GM10847 (cell line): ENCODE measurements around the gene EPHA4.

Source experiments
- POLR2A ChIP-seq: IDR thresholded peaks from 2 replicates; pipeline ENCODE4 v1.6.1; 2011; ENCODE audit not compliant: insufficient read length; ENCODE audit errors: extremely low read depth

EPHA4 gene

DNA sequence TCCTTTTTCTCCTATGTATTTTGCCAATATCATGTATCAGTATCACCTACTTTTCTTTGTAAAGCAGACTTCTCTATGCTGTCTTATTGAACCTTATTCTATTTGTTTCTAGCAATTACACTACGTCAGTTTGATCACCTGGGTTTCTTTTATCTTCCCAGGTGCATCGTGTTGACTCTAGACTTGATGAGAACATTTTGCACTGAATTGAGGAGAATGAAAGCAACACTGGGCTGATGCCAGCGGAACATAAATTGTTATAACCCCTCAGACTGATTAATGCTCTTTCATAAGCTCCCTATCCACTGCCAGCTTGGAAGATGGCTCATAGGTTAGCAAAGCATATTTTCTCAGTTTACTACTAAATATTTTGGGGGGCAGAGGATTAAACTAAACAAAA lies 140.6 kb downstream of the EPHA4 start:
- no peak for TF ChIP-seq POLR2A

DNA sequence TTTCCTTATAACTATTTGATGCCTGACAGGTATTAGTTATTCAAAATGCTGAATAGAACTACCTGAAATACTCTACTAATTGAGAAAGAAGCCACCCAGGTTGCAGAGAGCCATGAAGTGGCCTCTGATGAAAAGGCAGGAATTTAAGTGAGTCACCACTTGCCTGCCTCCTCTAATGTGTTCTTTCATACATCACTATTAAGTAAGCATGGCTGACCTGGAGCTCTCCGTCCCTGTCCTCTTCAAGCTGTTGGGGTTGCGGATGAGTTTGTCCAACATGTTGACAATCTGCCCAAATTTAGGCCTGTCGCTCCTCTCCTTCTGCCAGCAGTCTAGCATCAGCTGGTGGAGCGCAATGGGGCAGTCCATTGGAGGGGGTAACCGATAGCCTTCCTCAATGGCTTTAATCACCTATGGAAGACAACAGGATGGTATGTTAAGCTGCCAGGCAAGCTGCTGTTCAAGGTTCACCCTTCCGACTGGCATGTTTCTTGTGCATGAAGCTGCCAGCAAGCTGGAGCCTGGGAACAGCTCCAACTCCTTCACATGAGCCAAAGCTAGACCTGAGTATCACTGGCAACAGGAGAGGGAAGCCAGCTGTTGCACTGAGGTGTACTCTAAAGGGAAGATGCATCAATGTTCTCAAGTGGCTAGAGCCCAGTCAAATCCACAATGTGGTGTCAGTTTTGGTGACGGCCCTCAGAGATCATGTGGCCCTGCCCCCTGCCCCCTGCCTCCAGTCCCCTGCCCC lies 142.2 kb downstream of the EPHA4 start:
- TF ChIP-seq POLR2A, result no peak

DNA sequence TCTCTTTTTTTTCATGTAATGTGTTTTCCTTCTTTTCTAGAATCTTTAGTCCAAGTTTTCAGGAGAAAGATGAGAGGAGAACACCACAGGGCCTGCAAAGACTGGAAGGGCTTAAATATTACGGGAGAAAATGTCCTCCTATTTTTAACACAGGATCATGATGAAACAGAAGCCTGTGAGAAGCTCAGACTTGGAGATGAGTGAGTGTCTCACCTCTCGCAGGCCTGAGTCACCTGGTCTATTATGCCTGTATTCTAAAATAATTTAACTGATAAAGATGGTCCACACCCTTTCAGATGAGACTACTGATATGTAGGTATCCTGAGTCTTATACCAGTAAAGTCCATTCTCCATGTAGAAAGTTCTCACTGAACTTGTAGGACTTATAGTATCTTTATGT lies 143.2 kb downstream of the EPHA4 start:
- TF ChIP-seq POLR2A, result no peak

DNA sequence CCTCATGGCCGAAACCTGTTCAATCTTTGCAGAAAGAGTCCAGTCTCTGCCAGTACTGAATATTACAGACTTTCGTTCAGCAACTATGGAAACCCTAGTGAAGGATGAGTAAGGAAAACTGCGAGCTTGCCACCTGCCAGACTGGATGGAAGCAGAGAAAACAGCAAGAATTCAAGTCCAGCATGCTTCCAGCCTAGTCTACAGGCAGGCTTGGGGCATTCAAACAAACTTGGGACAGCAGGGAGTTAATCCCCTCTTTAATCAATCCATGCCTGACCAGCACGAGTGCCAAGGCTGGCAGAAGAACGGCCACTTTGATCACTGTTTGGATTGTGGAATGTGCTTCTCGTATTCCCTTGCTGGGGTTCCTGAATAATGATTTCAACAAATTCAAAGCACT lies 145.2 kb downstream of the EPHA4 start:
- TF ChIP-seq POLR2A, result no peak

DNA sequence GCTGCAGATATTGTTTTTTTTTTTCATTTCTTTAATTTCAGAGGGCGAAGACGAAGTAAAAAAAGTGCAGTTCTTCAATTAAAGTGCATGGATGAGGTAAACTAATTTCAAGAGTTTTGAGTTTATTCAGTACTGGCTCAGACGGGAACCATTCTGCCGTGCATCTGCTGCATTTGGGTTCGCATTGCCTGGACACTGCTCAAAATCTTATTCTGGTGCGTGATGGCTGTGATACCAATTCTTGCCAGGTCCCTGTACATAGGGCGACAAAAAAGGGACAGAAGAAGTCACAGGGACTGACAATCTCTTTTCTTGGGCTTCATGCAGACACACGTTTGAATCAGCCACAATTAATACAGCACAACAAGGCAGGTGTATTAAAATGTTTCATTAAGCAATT lies 146.2 kb downstream of the EPHA4 start:
- no peak for TF ChIP-seq POLR2A

DNA sequence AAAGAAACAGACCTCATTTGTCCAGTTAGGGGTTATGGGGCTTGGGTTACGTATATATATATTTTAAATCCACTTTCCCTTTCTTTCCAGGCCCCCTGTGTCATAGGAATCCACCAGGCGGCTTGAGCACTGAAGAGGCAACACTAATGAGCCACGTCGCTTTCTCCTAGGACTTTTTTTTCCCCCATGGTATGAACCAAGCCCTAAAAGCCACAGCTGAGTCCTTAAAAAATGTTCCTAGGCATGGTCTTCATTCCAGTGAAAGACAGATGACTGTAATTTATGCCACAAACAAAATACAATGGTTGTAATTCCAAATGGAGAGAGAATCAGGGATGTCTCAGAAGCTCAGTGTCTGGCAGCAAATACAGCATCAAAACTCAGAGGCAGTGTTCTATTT lies 146.8 kb downstream of the EPHA4 start:
- TF ChIP-seq POLR2A, result no peak

DNA sequence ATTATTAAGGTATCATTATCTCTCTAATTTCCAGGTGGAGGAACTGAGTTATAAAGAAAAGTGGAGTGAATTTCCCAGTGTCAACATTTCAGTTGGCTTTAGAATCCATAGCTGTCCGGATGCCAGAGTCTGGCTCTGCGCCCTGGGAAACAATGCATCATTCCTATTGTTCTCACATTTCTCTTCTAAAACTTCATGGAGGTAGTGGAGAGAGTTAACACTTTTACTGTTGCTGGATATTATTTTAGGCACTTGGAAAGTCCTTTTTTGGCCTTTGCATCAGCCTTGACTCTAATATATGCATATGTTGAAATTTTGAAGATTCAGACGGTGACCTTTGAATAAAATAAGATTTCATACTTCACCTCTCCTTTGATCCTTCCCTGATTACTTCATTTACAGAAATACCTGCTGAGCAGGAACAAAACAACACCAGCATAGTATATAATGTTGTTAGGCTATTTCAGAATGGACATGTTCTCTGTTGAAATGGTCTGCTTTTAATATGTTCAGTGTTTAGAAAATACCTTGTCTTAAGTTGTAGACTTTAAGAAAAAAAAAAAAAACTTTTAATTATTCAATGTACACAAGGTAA lies 148.8 kb downstream of the EPHA4 start:
- TF ChIP-seq POLR2A, result no peak

DNA sequence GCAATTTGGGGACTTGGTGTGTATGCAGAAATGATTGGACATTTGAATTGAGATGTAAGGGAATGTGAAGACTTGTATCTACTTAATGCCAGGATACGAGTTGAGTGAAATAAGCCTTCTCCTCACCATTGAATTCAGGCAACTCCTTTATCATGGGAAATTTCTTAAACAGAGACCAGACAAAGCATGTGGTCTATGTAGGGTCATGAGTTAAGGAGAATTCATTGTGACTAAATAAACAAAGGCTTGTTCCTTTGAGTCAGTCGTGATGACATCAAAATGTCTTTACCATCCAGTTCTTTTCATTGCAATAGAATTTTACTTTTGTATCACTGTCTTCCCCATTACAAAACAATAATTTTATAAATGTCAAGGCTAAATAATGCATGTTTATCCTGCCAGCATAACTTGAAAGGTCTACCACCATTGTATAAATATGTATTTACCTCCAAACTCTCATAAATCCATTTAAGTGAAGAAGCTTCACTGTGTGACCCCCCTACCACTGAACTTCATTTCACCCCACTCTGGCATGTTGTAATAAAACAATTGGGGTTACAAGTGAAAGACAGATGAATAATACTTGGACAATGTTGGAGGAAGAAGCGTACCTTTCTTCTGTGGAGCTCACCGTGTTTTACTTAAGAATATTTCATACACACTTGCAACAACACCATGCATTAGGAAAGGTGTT lies 149.4 kb downstream of the EPHA4 start:
- no peak for TF ChIP-seq POLR2A

DNA sequence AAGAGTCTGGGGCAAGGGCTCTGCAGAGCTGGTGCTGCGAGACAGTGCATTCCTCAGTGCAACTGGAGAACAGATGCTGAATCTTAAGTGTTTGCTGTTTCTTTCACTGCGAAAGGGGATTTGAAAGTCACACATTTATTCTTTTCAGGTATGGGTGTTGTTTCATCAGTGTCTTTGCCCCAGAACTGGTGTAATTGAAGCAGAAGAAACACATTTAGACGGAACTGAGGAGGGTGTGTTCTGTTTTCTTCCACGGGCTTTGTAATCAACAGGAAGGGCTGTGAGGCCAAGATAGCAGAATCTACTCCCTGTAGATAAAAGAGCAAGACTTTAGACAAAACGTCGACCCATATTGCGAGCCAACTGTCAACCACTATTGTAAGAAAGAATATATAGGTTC lies 151.9 kb downstream of the EPHA4 start:
- no peak for TF ChIP-seq POLR2A

DNA sequence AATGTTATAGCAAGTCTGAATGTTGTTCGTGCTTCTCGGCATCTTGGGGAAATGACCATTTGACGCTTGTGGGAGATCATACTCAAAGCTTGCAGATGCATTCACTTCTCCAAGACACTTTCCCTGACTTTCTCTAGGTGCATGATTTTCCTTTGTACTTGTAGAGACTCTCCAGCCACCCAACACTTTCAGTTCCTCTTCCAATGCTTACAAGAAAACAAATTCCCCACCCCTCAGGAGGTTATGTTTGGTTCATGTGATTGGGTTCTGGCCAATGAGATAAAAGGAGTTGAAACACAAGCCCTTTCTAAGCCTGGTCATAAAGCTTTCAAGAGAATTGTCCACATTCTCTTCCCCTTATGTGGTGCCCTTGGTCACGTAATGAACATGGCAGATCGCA lies 156.3 kb downstream of the EPHA4 start:
- no peak for TF ChIP-seq POLR2A

DNA sequence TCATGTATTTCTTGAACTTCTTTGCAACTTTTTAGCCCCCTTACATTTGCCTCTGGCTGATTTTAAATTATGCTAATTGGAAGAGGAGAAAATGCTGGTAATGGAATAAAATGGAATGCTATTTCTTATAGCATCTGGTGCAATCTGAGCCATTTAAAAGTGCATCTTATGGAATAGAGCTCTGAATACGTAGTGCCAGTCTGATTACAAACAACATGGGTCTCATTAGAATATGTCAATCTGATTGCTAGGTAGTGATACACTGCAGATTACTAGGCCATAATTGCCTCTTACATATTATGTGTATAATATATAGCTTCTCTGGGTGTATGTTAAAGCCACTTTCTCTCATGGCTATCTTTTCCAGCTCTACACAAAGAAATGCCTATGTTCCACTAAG lies 159.1 kb downstream of the EPHA4 start:
- no peak for TF ChIP-seq POLR2A

DNA sequence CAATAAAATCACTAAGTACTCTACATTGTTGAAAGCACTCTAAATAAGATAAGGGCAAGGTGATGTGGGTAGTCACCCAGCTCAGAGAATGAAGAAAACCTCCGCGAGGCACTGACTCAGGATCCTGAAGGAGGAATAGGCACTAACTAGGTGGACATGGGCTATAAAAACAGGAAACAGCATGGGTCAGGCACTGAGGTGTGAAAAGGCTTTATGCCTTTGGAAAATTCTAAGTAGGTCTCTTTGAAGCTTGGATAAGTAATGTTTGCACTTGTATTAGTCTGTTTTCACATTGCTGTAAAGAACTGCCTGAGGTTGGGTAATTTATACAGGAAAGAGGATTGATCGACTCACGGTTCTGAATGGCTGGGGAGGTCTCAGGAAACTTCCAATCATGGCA lies 161.6 kb downstream of the EPHA4 start:
- no peak for TF ChIP-seq POLR2A

DNA sequence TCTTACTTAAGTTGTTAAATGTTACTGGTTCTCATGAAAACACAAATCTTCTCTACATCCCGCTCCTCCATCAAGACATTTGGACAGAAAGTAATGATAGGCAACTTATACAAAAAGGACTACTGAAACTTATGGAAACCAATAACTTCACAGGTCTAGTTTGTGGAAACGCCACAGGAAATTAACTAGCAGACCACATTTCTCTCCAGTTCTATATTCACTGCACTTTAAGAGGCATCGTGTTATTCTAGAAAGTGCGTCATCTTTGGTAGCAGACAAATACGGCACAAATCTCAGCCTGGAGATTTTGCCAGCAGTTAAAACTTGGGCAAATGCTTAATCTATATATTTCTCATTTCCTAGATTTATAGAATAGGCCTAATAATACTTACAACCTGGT lies 164.3 kb downstream of the EPHA4 start:
- no peak for TF ChIP-seq POLR2A

DNA sequence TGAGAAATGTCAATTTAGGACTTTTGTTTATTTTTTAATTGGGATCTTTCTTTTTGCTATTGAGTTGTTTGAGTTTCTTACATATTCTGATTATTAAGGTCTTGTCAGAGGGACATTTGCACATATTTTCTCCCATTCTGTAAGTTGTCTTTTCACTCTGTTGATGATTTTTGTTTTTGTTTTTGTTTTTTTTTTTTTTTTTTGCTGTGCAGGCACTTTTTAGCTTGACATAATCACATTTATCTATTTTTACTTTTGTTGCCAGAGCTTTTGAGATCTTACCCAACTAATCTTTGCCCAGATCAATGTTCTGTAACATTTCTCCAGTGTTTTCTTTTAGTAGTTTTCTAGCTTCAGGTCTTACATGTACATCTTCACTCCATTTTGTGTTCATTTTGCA lies 166.6 kb downstream of the EPHA4 start:
- TF ChIP-seq POLR2A, result no peak

DNA sequence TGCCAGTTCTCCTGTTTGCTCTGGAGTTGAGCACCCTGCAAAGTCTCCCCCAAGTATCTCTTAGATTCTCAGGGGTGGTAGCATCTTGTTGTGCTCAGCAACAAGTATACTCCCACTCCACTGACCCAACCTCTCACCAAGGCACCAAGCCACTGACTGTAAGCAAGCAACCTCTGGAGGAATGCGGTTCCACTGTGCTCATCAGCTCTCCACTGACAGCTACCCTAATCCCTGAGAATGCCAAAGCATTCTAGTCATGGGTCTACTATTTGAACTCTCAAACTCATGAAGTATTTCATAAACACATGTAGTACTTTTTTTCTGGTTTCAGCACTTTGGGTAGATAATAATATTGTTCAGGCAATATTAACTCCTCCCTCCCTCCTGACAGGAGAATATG lies 170.0 kb downstream of the EPHA4 start:
- TF ChIP-seq POLR2A, result no peak

DNA sequence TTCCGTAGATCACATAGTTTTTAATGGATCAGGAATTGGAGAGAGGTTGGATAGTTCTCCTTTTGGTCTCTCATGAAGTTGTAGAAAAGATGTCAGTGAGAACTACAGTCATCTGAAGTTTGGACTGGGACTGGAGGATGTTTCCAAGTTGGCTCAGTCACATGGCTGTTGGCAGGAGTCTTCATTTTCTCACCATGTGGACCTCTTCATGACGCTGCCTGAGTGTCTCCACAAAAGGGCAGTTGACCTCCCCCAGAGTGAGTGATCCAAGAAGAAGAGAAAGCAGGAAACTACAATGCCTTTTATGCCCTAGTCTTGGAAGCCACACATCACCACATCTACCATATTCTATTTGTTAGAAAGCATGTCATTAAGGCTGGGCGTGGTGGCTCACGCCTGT lies 171.7 kb downstream of the EPHA4 start:
- TF ChIP-seq POLR2A, result no peak

DNA sequence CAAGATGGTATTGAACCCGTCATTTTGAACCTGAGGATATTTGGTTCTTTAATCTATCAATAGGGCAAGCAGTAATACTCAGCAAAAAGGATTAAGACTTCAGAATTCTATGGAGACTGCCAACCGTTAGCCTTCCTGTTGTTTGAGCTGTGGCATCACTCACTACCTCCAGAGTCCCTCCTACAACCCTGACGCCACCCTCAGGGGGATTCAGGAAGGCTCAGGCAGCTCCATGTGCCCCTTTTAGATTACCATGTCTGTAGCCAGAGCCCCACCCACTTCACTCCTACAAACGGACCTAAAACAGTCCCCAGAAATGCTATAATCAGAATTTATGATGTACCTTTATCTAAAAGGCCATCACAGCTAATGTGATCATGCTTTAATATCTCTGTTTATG lies 172.9 kb downstream of the EPHA4 start:
- TF ChIP-seq POLR2A, result no peak

DNA sequence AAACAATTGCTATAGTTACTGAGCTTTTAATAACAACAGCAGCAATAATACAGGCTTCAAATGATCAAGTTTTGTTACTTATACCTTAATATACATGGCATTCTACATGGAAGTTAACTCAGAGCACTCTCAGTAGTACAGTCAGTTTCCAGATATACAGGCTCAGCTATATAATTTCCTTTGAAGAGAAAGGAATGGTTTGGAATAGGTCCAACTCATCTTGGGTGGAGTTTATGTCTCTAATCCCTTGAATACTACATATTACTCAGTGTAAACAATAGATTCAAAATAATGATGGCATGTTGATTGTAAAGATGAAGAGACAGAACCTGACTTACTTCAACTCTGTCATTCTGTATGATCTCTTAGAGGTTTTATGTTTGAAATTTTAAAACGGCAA lies 174.9 kb downstream of the EPHA4 start:
- TF ChIP-seq POLR2A, result no peak
